Skeletal muscle cell (primary cell): ENCODE data around the gene LITAF.

Experiments used
- DNase-seq: peaks from one replicate; pipeline ENCODE4 v3.0.0-alpha.2; 2010; ENCODE audit warnings: low read depth
- H3K4me3 ChIP-seq: 2 replicates; pipeline ENCODE4 v1.5.1; 2011; ENCODE audit warnings: low read depth, mild to moderate bottlenecking, control low read depth, low read length, moderate library complexity

Gene LITAF

GRCh38 chr16:11502239-11502638 lies 84.5 kb downstream of the LITAF start:
- no peak overlapping the region for H3K4me3 ChIP-seq
- no peak for DNase-seq

GRCh38 chr16:11501632-11502031 lies 85.1 kb downstream of the LITAF start:
- DNase-seq, result no peak
- no peak overlapping the region for H3K4me3 ChIP-seq

- DNase-seq, result no peak
- H3K4me3 ChIP-seq, result no peak overlapping the region
Measured at GRCh38 chr16:11500700-11501346, 85.9 kb downstream of the LITAF start.

- no peak overlapping the region for H3K4me3 ChIP-seq
- DNase-seq, result no peak
Measured at GRCh38 chr16:11499295-11500089, 87.2 kb downstream of the LITAF start.

- DNase-seq, result no peak
- H3K4me3 ChIP-seq, result no peak overlapping the region
Measured at GRCh38 chr16:11498683-11499082, 88.0 kb downstream of the LITAF start.

GRCh38 chr16:11497851-11498289 lies 88.8 kb downstream of the LITAF start:
- H3K4me3 ChIP-seq, result no peak overlapping the region
- no peak for DNase-seq
